ENCODE results near the gene EXOSC10.
"Not testable (repeated sequence)": the region's sequence is repeated elsewhere in the genome, so short reads cannot be mapped to it uniquely, and the experiment has no call there.

Gene EXOSC10

GRCh38 chr1:11067716-11068599 lies 31.7 kb downstream of the EXOSC10 start:
- in situ Hi-C loops (cut with HindIII; ENCODE audit: low pct_ligation_motif_present, low pct_unique_long_range_greater_than_20kb, low sequenced_read_pairs), result no loop called here
- no peak for DNase-seq

- no peak for DNase-seq
- in situ Hi-C loops (cut with HindIII; ENCODE audit: low pct_ligation_motif_present, low pct_unique_long_range_greater_than_20kb, low sequenced_read_pairs), result no loop called here
These were observed 33.9 kb downstream of the EXOSC10 start for GRCh38 chr1:11065796-11066195.

DNA sequence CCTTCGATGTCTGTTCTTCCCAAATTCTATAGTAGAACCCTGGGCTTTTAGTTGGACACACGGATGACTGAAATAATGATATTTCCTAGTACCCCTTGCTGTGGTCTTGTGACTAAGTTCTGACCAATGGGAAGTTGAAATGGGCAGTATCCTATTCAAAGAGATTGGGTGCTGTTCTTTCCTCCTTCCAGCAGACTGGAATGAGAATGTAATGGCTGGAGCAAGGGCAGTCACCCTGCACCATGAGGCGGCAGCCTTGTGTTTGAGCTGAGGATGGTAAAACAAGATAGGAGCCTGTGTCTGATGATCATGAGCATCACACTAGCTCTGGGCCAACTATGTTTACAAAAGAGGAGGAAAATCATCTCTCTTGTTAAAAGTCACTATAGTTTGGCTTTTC lies 34.7 kb downstream of the EXOSC10 start:
- in situ Hi-C loops (cut with HindIII; ENCODE audit: low pct_ligation_motif_present, low pct_unique_long_range_greater_than_20kb, low sequenced_read_pairs), result no loop called here
- DNase-seq, result no peak

- in situ Hi-C loops (cut with HindIII; ENCODE audit: low pct_ligation_motif_present, low pct_unique_long_range_greater_than_20kb, low sequenced_read_pairs); DNase-seq: not testable (repeated sequence)
These were observed 35.6 kb downstream of the EXOSC10 start for GRCh38 chr1:11063937-11064537.

- no peak for DNase-seq
- in situ Hi-C loops (cut with HindIII; ENCODE audit: low pct_ligation_motif_present, low pct_unique_long_range_greater_than_20kb, low sequenced_read_pairs), result no loop called here
These were observed 36.7 kb downstream of the EXOSC10 start for GRCh38 chr1:11062965-11063401.

DNA sequence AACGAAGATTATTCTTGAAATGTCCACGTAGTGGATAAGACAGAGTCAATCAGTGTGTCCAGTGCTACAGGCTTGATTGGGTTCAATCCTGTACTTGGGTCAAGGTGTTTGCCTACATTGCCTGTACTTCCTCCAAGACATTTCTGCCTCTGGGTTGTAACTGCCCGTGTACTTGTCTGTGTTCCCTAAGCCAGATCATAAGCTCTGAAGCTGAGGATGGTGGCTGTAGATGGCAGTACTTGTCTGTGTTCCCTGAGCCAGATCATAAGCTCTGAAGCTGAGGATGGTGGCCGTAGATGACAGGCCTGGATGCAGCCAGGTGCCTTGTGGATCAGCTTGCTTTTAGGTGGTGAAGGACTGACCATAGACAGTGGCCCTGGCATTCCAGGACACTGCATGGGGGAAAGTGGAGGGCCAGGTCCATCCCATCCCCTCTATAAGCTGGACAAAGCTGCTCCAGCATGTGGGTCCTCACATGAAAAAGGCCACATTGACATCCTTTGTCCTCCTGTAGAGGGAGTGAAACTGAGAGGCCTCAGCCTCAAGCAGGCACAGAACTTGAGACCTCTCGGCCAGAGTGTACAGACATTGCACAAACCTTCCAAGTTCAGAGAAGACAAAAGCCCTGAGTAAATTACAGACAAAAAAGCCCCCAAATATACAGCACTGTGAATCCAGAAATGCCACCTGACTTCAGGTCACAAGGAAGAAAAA lies 37.9 kb downstream of the EXOSC10 start:
- in situ Hi-C loops (cut with HindIII; ENCODE audit: low pct_ligation_motif_present, low pct_unique_long_range_greater_than_20kb, low sequenced_read_pairs), result no loop called here
- DNase-seq, result no peak

- in situ Hi-C loops (cut with HindIII; ENCODE audit: low pct_ligation_motif_present, low pct_unique_long_range_greater_than_20kb, low sequenced_read_pairs), result no loop called here
- DNase-seq, result peak; percentile 89
These were observed 39.5 kb downstream of the EXOSC10 start, which contains the start of gene SRM for GRCh38 chr1:11059968-11060830. Gene SRM, minus strand, starts transcription at chr1:11060018. Its CDS starts 75 bp downstream, at chr1:11059943.

DNA sequence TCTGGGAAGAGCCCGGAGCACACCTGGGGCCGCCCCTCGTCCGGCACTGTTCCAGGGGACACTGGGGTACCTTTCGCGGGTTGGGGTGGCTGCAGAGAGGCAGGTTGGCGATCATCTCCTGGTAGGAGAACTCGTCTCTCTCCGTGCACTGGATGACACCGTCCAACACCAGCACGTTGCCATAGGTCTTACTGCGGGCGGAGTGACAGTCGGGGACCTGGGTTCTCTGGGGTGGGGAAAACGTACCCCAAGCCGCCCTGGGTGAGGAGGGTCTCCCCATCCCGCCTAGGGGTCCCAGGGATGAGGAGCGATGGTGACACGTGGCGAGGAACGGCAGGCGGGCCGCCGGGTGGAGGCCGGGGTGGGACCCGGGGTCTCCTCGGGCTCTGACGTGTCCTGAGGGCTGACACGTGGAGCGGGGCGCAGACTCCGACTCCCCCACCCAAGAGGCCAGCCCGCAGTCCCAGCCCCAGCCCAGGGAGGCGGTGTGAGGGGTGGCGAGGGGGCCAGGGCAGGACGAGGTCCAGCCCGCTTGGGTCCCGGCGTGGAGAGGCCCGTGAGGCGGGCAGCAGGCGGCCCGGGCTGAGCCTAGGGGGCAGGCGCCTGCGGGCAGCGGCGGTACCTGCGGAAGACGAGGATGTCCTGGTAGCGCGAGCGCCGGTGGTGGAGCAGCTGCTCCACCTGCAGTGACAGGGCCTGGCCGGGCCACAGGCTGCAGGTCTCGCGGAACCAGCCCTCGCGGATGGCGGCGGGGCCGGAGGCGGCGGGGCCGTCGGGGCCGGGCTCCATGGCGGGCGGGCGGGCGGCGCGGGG lies 40.3 kb downstream of the EXOSC10 start:
- in situ Hi-C loops (cut with HindIII; ENCODE audit: low pct_ligation_motif_present, low pct_unique_long_range_greater_than_20kb, low sequenced_read_pairs), result no loop called here
- DNase-seq, result peak; percentile 4

DNA sequence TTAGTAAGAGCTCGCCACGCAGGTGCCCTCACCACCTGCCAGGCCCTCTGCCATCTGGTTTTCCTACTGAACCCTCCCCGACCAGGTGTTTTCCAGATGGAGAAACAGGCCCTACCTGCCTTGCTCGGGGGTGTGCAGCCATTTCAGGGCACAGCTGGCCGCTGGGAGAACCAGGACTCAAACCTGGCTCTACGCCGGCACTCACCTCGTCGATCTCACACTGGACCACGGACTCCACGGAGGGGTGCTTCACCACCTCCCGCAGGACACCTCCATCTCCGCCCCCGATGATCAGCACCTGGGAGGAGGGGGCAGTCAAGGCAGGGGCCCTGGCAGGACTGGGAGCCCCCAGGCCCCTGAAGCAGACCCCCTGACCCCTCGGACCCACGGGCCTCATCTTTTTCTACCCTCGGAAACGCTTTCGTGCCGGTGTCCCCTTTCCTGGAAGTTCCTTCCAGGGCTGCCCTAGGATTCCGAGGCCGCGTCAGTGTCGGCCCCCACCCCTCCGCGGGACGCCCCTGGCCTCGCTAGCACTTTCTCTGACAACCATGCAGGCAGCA lies 41.0 kb downstream of the EXOSC10 start:
- no peak for DNase-seq
- in situ Hi-C loops (cut with HindIII; ENCODE audit: low pct_ligation_motif_present, low pct_unique_long_range_greater_than_20kb, low sequenced_read_pairs), result no loop called here

DNA sequence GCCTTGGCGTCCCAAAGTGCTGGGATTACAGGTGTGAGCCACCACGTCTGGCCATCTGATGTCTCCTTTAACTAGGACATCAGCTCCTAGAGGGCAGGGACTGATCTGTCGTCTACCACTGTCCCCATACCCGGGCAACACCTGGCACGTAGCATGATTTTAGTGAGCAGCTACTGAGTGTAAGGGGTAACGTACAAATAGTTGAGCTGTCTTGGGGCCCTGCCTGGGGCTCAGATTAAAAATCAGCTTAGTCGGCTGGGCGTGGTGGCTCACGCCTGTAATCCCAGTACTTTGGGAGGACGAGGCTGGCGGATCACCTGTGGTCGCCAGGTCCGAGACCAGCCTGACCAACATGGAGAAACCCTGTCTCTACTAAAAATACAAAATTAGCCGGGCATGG lies 41.6 kb downstream of the EXOSC10 start:
- DNase-seq, result no peak
- in situ Hi-C loops (cut with HindIII; ENCODE audit: low pct_ligation_motif_present, low pct_unique_long_range_greater_than_20kb, low sequenced_read_pairs), result no loop called here

- in situ Hi-C loops (cut with HindIII; ENCODE audit: low pct_ligation_motif_present, low pct_unique_long_range_greater_than_20kb, low sequenced_read_pairs), result no loop called here
- no peak for DNase-seq
These were observed 42.2 kb downstream of the EXOSC10 start for GRCh38 chr1:11057477-11057876.

DNA sequence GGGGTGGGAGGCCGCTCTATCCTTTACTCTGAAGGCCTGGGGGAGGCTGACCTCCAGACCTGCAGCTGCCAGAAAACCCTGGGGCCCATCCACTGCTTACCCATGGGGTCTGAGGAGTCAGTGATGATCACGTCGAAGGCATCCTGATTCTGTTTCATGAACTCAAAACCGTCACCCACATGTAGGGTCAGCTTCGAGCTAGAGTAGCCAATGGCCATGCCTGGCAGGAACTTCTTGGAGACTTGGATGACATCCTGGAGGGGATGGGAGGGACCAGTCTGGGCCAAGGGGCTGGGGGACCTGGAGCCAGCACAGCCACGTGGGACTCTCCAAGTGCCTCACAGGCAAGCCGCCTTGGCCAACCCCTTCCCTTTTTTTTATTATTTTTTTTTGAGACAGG lies 43.2 kb downstream of the EXOSC10 start:
- in situ Hi-C loops (cut with HindIII; ENCODE audit: low pct_ligation_motif_present, low pct_unique_long_range_greater_than_20kb, low sequenced_read_pairs), result no loop called here
- no peak for DNase-seq

- in situ Hi-C loops (cut with HindIII; ENCODE audit: low pct_ligation_motif_present, low pct_unique_long_range_greater_than_20kb, low sequenced_read_pairs), result no loop called here
- DNase-seq, result no peak
These were observed 44.0 kb downstream of the EXOSC10 start for GRCh38 chr1:11055676-11056075.

- no peak for DNase-seq
- in situ Hi-C loops (cut with HindIII; ENCODE audit: low pct_ligation_motif_present, low pct_unique_long_range_greater_than_20kb, low sequenced_read_pairs), result no loop called here
These were observed 45.0 kb downstream of the EXOSC10 start for GRCh38 chr1:11054666-11055065.

- in situ Hi-C loops (cut with HindIII; ENCODE audit: low pct_ligation_motif_present, low pct_unique_long_range_greater_than_20kb, low sequenced_read_pairs), result no loop called here
- DNase-seq, result no peak
These were observed 45.5 kb downstream of the EXOSC10 start for GRCh38 chr1:11054181-11054580.

DNA sequence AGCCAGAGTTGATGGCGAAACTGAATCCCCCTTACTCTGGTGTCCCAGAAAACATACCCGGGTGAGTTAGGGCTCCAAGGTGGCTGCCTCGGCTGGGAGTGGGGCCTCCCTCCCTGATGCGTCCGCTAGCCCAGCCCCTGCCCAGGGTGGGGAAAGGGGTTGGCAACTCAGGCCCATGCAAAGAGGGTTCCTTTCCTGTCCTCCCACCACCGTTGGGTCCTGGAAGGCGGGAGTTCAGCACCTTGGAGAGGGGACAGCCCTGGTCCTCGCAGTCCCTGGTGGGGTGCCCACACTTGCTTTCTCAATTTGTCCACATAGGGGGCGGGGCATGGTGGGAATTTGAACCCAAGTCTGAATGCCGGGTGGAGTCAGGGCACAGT lies 45.9 kb downstream of the EXOSC10 start:
- DNase-seq, result peak; percentile 9
- in situ Hi-C loops (cut with HindIII; ENCODE audit: low pct_ligation_motif_present, low pct_unique_long_range_greater_than_20kb, low sequenced_read_pairs), result no loop called here

All from ACHN (cell line).